Measurements from ENCODE around the gene ABCB10. TPM values are rescaled to one million over a fixed set of nuclear protein-coding genes. Genes with fewer than 3 reads are reported as not detected.
"Not testable (repeated sequence)": the region's sequence is repeated elsewhere in the genome, so short reads cannot be mapped to it uniquely, and the experiment has no call there.

The ABCB10 gene
- total RNA-seq, 2 donors from 2014 or later = 25.7 to 39.0 TPM

GRCh38 chr1:229507502-229507901 lies 51.0 kb downstream of the ABCB10 start:
- DNase-seq (ENCODE audit: low spot score) = no peak
- H3K9me3 Mint-ChIP-seq = no peaks in the 10 kb centered on the region

GRCh38 chr1:229506633-229507032 lies 51.9 kb downstream of the ABCB10 start:
- H3K27ac Mint-ChIP-seq = no peak overlapping the region

More at GRCh38 chr1:229507502-229507901, 51.0 kb downstream of the ABCB10 start:
- H3K4me1 Mint-ChIP-seq (ENCODE audit: low read depth in 2 of 2) = peaks cover 15 to 26% of the 10 kb centered on the region in 2 donors
- no peak for ATAC-seq
- peak overlapping the region; percentile 94 for H3K4me3 Mint-ChIP-seq
- peaks cover 0 to 3% of the 10 kb centered on the region in 2 donors for H3K27me3 Mint-ChIP-seq
- H3K36me3 Mint-ChIP-seq = no peaks in the 10 kb centered on the region
- peak overlapping the region; percentile 76 to 93 for H3K27ac Mint-ChIP-seq

GRCh38 chr1:229495782-229496181 lies 62.7 kb downstream of the ABCB10 start:
- Mint-ChIP-seq H3K9me3 (no peaks in the 10 kb centered on the region), H3K36me3 (peaks cover 35% of the 10 kb centered on the region), H3K27ac (no peak overlapping the region), H3K4me3 (no peak overlapping the region), H3K4me1 (ENCODE audit: low read depth in 2 of 2) (no peaks in the 10 kb centered on the region), H3K27me3 (no peaks in the 10 kb centered on the region)
- ATAC-seq (no peak), DNase-seq (ENCODE audit: low spot score) (no peak)

More at GRCh38 chr1:229506633-229507032, 51.9 kb downstream of the ABCB10 start:
- ATAC-seq = no peak
- Mint-ChIP-seq H3K4me3 (peak overlapping the region; percentile 94), H3K4me1 (ENCODE audit: low read depth in 2 of 2) (peaks cover 15 to 26% of the 10 kb centered on the region in 2 donors), H3K27me3 (peaks cover 0 to 3% of the 10 kb centered on the region in 2 donors), H3K9me3 (no peaks in the 10 kb centered on the region), H3K36me3 (no peaks in the 10 kb centered on the region)
- DNase-seq (ENCODE audit: low spot score) = no peak

- no peak for ATAC-seq
- DNase-seq (ENCODE audit: low spot score) = no peak
- Mint-ChIP-seq H3K27ac (peak overlapping the region in 1 of 2 donors; percentile 54), H3K36me3 (peaks cover 21% of the 10 kb centered on the region), H3K4me3 (no peak overlapping the region), H3K4me1 (ENCODE audit: low read depth in 2 of 2) (peaks cover under 1 to 1% of the 10 kb centered on the region in 2 donors), H3K9me3 (no peaks in the 10 kb centered on the region), H3K27me3 (no peaks in the 10 kb centered on the region)
Observed at GRCh38 chr1:229487181-229487580, 71.3 kb downstream of the ABCB10 start.

- Mint-ChIP-seq H3K36me3 (peaks cover 24% of the 10 kb centered on the region), H3K27me3 (no peaks in the 10 kb centered on the region), H3K4me1 (ENCODE audit: low read depth in 2 of 2) (peaks cover 3 to 5% of the 10 kb centered on the region in 2 donors), H3K27ac (peak overlapping the region in 1 of 2 donors; percentile 1), H3K4me3 (no peak overlapping the region), H3K9me3 (no peaks in the 10 kb centered on the region)
- no peak for ATAC-seq
- no peak for DNase-seq (ENCODE audit: low spot score)
Observed at GRCh38 chr1:229485318-229485717, 73.2 kb downstream of the ABCB10 start.

- Mint-ChIP-seq H3K4me1 (ENCODE audit: low read depth in 2 of 2) (peaks cover 16 to 17% of the 10 kb centered on the region in 2 donors), H3K36me3 (peaks cover 36% of the 10 kb centered on the region), H3K27ac (no peak overlapping the region), H3K9me3 (no peaks in the 10 kb centered on the region), H3K27me3 (no peaks in the 10 kb centered on the region), H3K4me3 (no peak overlapping the region)
- ATAC-seq = no peak
- no peak for DNase-seq (ENCODE audit: low spot score)
Observed at GRCh38 chr1:229482511-229482910, 76.0 kb downstream of the ABCB10 start.

GRCh38 chr1:229480495-229480894 lies 78.0 kb downstream of the ABCB10 start:
- Mint-ChIP-seq H3K27me3 (no peaks in the 10 kb centered on the region), H3K4me3 (no peak overlapping the region), H3K9me3 (no peaks in the 10 kb centered on the region), H3K36me3 (peaks cover 31% of the 10 kb centered on the region), H3K27ac (peak overlapping the region in 1 of 2 donors; percentile 19), H3K4me1 (ENCODE audit: low read depth in 2 of 2) (peaks cover 16 to 17% of the 10 kb centered on the region in 2 donors)
- DNase-seq (ENCODE audit: low spot score) (no peak), ATAC-seq (peak in 1 of 2 donors; percentile 64)

- Mint-ChIP-seq H3K27ac (peak overlapping the region in 1 of 2 donors; percentile 19), H3K4me3 (no peak overlapping the region), H3K27me3 (no peaks in the 10 kb centered on the region), H3K9me3 (no peaks in the 10 kb centered on the region), H3K4me1 (ENCODE audit: low read depth in 2 of 2) (peaks cover 16 to 17% of the 10 kb centered on the region in 2 donors), H3K36me3 (peaks cover 30% of the 10 kb centered on the region)
- DNase-seq (ENCODE audit: low spot score) (no peak), ATAC-seq (no peak)
Observed at GRCh38 chr1:229479660-229480399, 78.7 kb downstream of the ABCB10 start.

GRCh38 chr1:229478852-229479251 lies 79.7 kb downstream of the ABCB10 start:
- peaks cover 37% of the 10 kb centered on the region for H3K36me3 Mint-ChIP-seq
- peaks cover 16 to 17% of the 10 kb centered on the region in 2 donors for H3K4me1 Mint-ChIP-seq (ENCODE audit: low read depth in 2 of 2)
- ATAC-seq = no peak

GRCh38 chr1:229475859-229476258 lies 82.6 kb downstream of the ABCB10 start:
- Mint-ChIP-seq H3K36me3 (peaks cover 30% of the 10 kb centered on the region), H3K4me1 (ENCODE audit: low read depth in 2 of 2) (peaks cover 13% of the 10 kb centered on the region in 2 donors)
- not testable (repeated sequence) for H3K4me3 Mint-ChIP-seq; ATAC-seq; H3K27ac Mint-ChIP-seq; DNase-seq (ENCODE audit: low spot score); H3K9me3 Mint-ChIP-seq; H3K27me3 Mint-ChIP-seq

More at GRCh38 chr1:229478852-229479251, 79.7 kb downstream of the ABCB10 start:
- no peak overlapping the region for H3K4me3 Mint-ChIP-seq
- no peak overlapping the region for H3K27ac Mint-ChIP-seq
- H3K27me3 Mint-ChIP-seq = no peaks in the 10 kb centered on the region
- no peaks in the 10 kb centered on the region for H3K9me3 Mint-ChIP-seq
- DNase-seq (ENCODE audit: low spot score) = no peak

- no peak for ATAC-seq
- no peak for DNase-seq (ENCODE audit: low spot score)
- Mint-ChIP-seq H3K27me3 (no peaks in the 10 kb centered on the region), H3K36me3 (peaks cover 30% of the 10 kb centered on the region), H3K4me3 (no peak overlapping the region), H3K4me1 (ENCODE audit: low read depth in 2 of 2) (peaks cover 4 to 6% of the 10 kb centered on the region in 2 donors), H3K27ac (no peak overlapping the region), H3K9me3 (no peaks in the 10 kb centered on the region)
Observed at GRCh38 chr1:229474509-229474908, 84.0 kb downstream of the ABCB10 start.

- H3K4me1 Mint-ChIP-seq (ENCODE audit: low read depth in 2 of 2) = no peaks in the 10 kb centered on the region
- H3K4me3 Mint-ChIP-seq = no peak overlapping the region
- no peak overlapping the region for H3K27ac Mint-ChIP-seq
- H3K36me3 Mint-ChIP-seq = peaks cover 44% of the 10 kb centered on the region
- ATAC-seq = no peak
- H3K9me3 Mint-ChIP-seq = no peaks in the 10 kb centered on the region
- DNase-seq (ENCODE audit: low spot score) = no peak
- H3K27me3 Mint-ChIP-seq = no peaks in the 10 kb centered on the region
Observed at GRCh38 chr1:229471175-229471574, 87.3 kb downstream of the ABCB10 start.

GRCh38 chr1:229470406-229471043 lies 88.0 kb downstream of the ABCB10 start:
- H3K36me3 Mint-ChIP-seq = peaks cover 44% of the 10 kb centered on the region
- DNase-seq (ENCODE audit: low spot score) (no peak), ATAC-seq (no peak)
- no peaks in the 10 kb centered on the region for H3K4me1 Mint-ChIP-seq (ENCODE audit: low read depth in 2 of 2)
- H3K4me3 Mint-ChIP-seq = no peak overlapping the region
- H3K27ac Mint-ChIP-seq = no peak overlapping the region
- no peaks in the 10 kb centered on the region for H3K9me3 Mint-ChIP-seq
- H3K27me3 Mint-ChIP-seq = no peaks in the 10 kb centered on the region

- DNase-seq (ENCODE audit: low spot score) = no peak
- no peaks in the 10 kb centered on the region for H3K9me3 Mint-ChIP-seq
- no peaks in the 10 kb centered on the region for H3K27me3 Mint-ChIP-seq
- no peak overlapping the region for H3K27ac Mint-ChIP-seq
- H3K4me1 Mint-ChIP-seq (ENCODE audit: low read depth in 2 of 2) = no peaks in the 10 kb centered on the region
- no peak overlapping the region for H3K4me3 Mint-ChIP-seq
- peaks cover 47% of the 10 kb centered on the region for H3K36me3 Mint-ChIP-seq
- ATAC-seq = no peak
Observed at GRCh38 chr1:229466887-229467286, 91.6 kb downstream of the ABCB10 start.

Measured in natural killer cell treated with Interleukin-12 subunit alpha and Interleukin-12 subunit beta and Interleukin-15 and Interleukin-18, amount 100 ng/mL, for 72 hours (primary cell).